ENCODE data around the gene DESI1. TPM values are rescaled to one million over a fixed set of nuclear protein-coding genes. Genes with fewer than 3 reads are reported as not detected.

Gene DESI1
- total RNA-seq, 1 experiment from 2014 or later, result 64.5 TPM

DNA sequence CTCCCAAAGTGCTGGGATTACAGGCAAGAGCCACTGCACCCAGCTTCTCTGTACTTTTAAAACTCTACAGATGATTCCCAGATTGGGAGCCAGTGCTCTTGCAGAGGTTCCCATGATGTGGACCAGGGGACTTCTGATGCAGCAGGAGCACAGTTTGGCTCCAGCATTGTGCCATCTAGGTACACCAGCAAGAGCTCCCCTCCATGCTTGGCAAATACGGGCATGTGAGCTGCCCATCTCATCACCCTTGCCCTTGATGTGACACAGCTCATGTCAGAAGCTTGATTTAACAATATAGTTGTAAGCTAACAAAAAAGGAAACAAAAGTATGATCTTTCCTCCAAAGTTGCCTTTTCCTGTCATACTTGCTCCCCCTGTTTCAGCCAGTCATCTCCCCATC, 39.1 kb upstream of the DESI1 start:
- Mint-ChIP-seq H3K4me3 (ENCODE audit: low read depth, unreplicated experiment) (no peak overlapping the region), H3K36me3 (ENCODE audit: insufficient read depth, unreplicated experiment) (peaks cover 87% of the 10 kb centered on the region), H3K4me1 (ENCODE audit: low read depth, unreplicated experiment) (no peaks in the 10 kb centered on the region), H3K27ac (ENCODE audit: unreplicated experiment) (peak overlapping the region; percentile 24), H3K9me3 (ENCODE audit: low read depth, unreplicated experiment) (no peaks in the 10 kb centered on the region), H3K27me3 (ENCODE audit: unreplicated experiment) (no peaks in the 10 kb centered on the region)
- TF ChIP-seq, protein P1, sequence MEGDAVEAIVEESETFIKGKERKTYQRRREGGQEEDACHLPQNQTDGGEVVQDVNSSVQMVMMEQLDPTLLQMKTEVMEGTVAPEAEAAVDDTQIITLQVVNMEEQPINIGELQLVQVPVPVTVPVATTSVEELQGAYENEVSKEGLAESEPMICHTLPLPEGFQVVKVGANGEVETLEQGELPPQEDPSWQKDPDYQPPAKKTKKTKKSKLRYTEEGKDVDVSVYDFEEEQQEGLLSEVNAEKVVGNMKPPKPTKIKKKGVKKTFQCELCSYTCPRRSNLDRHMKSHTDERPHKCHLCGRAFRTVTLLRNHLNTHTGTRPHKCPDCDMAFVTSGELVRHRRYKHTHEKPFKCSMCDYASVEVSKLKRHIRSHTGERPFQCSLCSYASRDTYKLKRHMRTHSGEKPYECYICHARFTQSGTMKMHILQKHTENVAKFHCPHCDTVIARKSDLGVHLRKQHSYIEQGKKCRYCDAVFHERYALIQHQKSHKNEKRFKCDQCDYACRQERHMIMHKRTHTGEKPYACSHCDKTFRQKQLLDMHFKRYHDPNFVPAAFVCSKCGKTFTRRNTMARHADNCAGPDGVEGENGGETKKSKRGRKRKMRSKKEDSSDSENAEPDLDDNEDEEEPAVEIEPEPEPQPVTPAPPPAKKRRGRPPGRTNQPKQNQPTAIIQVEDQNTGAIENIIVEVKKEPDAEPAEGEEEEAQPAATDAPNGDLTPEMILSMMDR (IDR thresholded peaks at IDR 0.05; ENCODE audit: unreplicated experiment), result no peak
- BruUV-seq (replicated peaks), result no TSS peak
- DNase-seq, result no peak
- intact Hi-C loops (cut with micrococcal nuclease; ENCODE audit: unreplicated experiment), result no loop called here
- CTCF ChIA-PET, result no interaction called here

DNA sequence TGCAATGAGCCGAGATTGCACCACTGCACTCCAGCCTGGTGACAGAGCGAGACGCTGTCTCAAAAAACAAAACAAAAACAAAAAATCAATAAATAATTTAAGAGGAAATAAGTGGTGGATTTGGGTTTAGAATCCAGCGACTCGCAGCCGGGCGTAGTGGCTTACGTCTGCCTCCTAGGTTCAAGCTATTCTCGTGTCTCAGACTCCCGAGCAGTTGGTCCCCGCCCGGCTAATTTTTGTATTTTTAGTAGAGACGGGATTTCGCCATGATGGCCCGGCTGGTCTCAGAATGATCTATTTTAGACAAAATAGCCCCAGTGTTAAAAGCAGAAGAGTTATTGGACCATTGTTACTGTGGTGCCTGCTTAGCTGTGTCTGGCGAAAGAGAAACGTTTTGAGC, 38.0 kb upstream of the DESI1 start:
- no peak for DNase-seq
- intact Hi-C loops (cut with micrococcal nuclease; ENCODE audit: unreplicated experiment), result no loop called here
- H3K4me3 Mint-ChIP-seq (ENCODE audit: low read depth, unreplicated experiment), result no peak overlapping the region
- H3K9me3 Mint-ChIP-seq (ENCODE audit: low read depth, unreplicated experiment), result no peaks in the 10 kb centered on the region
- BruUV-seq (replicated peaks), result no TSS peak
- peaks cover 84% of the 10 kb centered on the region for H3K36me3 Mint-ChIP-seq (ENCODE audit: insufficient read depth, unreplicated experiment)
- H3K4me1 Mint-ChIP-seq (ENCODE audit: low read depth, unreplicated experiment), result no peaks in the 10 kb centered on the region
- CTCF ChIA-PET, result no interaction called here
- H3K27me3 Mint-ChIP-seq (ENCODE audit: unreplicated experiment), result no peaks in the 10 kb centered on the region
- H3K27ac Mint-ChIP-seq (ENCODE audit: unreplicated experiment), result no peak overlapping the region
- TF ChIP-seq, protein P1 (IDR thresholded peaks at IDR 0.05; ENCODE audit: unreplicated experiment), result no peak

DNA sequence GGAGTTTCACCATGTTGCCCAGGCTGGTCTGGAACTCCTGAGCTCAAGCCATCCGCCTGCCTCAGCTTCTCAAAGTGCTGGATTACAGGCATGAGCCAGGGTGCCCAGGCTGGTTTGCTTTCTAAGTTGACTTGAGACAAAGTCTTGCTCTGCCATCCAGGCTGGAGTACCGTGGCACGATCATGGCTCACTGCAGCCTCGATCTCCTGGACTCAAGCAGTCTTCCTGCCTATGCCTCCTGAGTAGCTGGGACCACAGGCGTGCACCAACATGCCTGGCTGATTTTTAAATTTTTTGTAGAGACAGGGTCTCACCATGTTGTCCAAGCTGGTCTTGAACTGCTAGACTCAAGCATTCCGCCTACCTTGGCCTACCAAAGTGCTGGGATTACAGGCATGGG, 36.9 kb upstream of the DESI1 start:
- H3K9me3 Mint-ChIP-seq (ENCODE audit: low read depth, unreplicated experiment), result no peaks in the 10 kb centered on the region
- no peak for DNase-seq
- intact Hi-C loops (cut with micrococcal nuclease; ENCODE audit: unreplicated experiment), result no loop called here
- no peak overlapping the region for H3K4me3 Mint-ChIP-seq (ENCODE audit: low read depth, unreplicated experiment)
- H3K4me1 Mint-ChIP-seq (ENCODE audit: low read depth, unreplicated experiment), result no peaks in the 10 kb centered on the region
- TF ChIP-seq, protein P1 (IDR thresholded peaks at IDR 0.05; ENCODE audit: unreplicated experiment), result no peak
- peaks cover 84% of the 10 kb centered on the region for H3K36me3 Mint-ChIP-seq (ENCODE audit: insufficient read depth, unreplicated experiment)
- H3K27me3 Mint-ChIP-seq (ENCODE audit: unreplicated experiment), result no peaks in the 10 kb centered on the region
- BruUV-seq (replicated peaks), result no TSS peak
- CTCF ChIA-PET, result no interaction called here
- no peak overlapping the region for H3K27ac Mint-ChIP-seq (ENCODE audit: unreplicated experiment)

DNA sequence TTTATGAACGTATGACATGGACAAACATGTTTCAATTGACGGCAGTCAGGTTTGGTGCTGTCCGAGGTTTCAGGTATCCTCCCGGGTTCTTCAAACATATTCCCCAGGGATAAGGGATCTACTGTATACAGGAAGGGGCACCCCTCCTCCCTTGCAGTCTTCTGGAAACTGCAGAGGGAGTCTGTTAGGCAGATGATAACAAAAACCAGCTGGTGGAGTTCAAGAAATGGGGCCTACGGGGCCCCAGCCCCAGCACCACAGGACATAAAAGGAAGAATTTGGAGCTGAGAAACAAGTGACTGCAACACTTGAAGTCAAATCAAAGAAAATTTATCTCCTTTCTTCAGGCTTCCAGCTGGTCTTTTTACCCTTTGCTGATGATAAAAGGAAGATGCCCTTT, 35.7 kb upstream of the DESI1 start:
- H3K27ac Mint-ChIP-seq (ENCODE audit: unreplicated experiment), result no peak overlapping the region
- intact Hi-C loops (cut with micrococcal nuclease; ENCODE audit: unreplicated experiment), result no loop called here
- CTCF ChIA-PET, result no interaction called here
- H3K4me1 Mint-ChIP-seq (ENCODE audit: low read depth, unreplicated experiment), result no peaks in the 10 kb centered on the region
- H3K36me3 Mint-ChIP-seq (ENCODE audit: insufficient read depth, unreplicated experiment), result peaks cover 91% of the 10 kb centered on the region
- no TSS peak for BruUV-seq (replicated peaks)
- TF ChIP-seq, protein P1 (IDR thresholded peaks at IDR 0.05; ENCODE audit: unreplicated experiment), result no peak
- no peaks in the 10 kb centered on the region for H3K27me3 Mint-ChIP-seq (ENCODE audit: unreplicated experiment)
- DNase-seq, result no peak
- no peak overlapping the region for H3K4me3 Mint-ChIP-seq (ENCODE audit: low read depth, unreplicated experiment)
- no peaks in the 10 kb centered on the region for H3K9me3 Mint-ChIP-seq (ENCODE audit: low read depth, unreplicated experiment)

DNA sequence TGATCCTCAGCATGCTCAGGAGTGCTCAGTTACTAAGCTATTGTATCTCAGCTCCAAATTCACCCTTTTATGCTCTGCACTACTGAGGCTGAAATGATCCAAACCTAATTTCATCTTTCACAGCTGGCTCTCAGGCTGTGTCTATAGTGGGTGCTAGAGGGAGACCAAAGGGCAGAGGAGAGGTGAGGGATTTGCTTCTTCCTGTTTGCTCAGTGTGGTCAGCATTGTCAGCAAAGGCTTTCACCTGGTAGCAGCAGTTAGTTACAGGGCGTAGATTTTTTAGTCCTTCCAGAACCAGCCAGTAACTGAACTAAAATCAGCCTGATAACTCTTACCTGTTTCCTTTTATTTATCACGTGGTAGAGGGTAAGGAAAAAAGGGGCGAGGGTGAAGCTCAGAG, 33.5 kb upstream of the DESI1 start:
- no peak for DNase-seq
- no peak overlapping the region for H3K4me3 Mint-ChIP-seq (ENCODE audit: low read depth, unreplicated experiment)
- intact Hi-C loops (cut with micrococcal nuclease; ENCODE audit: unreplicated experiment), result no loop called here
- peaks cover 87% of the 10 kb centered on the region for H3K36me3 Mint-ChIP-seq (ENCODE audit: insufficient read depth, unreplicated experiment)
- H3K27me3 Mint-ChIP-seq (ENCODE audit: unreplicated experiment), result no peaks in the 10 kb centered on the region
- H3K27ac Mint-ChIP-seq (ENCODE audit: unreplicated experiment), result no peak overlapping the region
- TF ChIP-seq, protein P1 (IDR thresholded peaks at IDR 0.05; ENCODE audit: unreplicated experiment), result no peak
- no peaks in the 10 kb centered on the region for H3K9me3 Mint-ChIP-seq (ENCODE audit: low read depth, unreplicated experiment)
- BruUV-seq (replicated peaks), result no TSS peak
- H3K4me1 Mint-ChIP-seq (ENCODE audit: low read depth, unreplicated experiment), result no peaks in the 10 kb centered on the region
- CTCF ChIA-PET, result no interaction called here

Data from Calu3 (cell line).